OCI-LY7 (cell line): Measurements from ENCODE around the gene MYO16.

Experiments used
- CTCF ChIP-seq: fragments of 200-600 bp; sonication (generic); conservative IDR thresholded peaks from 2 replicates; pipeline ENCODE4 v1.5.1; 2014; ENCODE audit warnings: mild to moderate bottlenecking, antibody characterized with exemption, low read length, moderate library complexity, mixed read lengths
- EZH2phosphoT487 ChIP-seq: fragments of 200-600 bp; sonication (generic); IDR thresholded peaks from 2 replicates; pipeline ENCODE4 v1.6.1; 2018; ENCODE audit warnings: low read depth, borderline replicate concordance, mild to moderate bottlenecking, mixed run types, antibody characterized with exemption, low read length, moderate library complexity, mixed read lengths

GRCh38 chr13:108785844-108786243 is 156.4 kb downstream of the MYO16 start:
- TF ChIP-seq CTCF = no peak
- no peak for TF ChIP-seq EZH2phosphoT487
